Uterus (tissue), 2 donors: Measurements from ENCODE around the gene SMG9.

Experiments
- CTCF ChIP-seq, 4 experiments: fragments of 200-600 bp in 2 of 4; fragments of 450-650 bp in 2 of 4; sonication (generic) in 2 of 4; IDR thresholded peaks; one replicate each; pipeline ENCODE4 v1.5.1; 2016 to 2019; ENCODE audit warnings: antibody characterized with exemption in 4 of 4, mild to moderate bottlenecking in 2 of 4, moderate library complexity in 1 of 4
- POLR2A ChIP-seq, 2 donors: fragments of 450-650 bp; IDR thresholded peaks; one replicate each; pipeline ENCODE4 v1.6.1; 2016; ENCODE audit warnings: antibody characterized with exemption in 2 of 2, mild to moderate bottlenecking in 1 of 2, moderate library complexity in 1 of 2

DNA sequence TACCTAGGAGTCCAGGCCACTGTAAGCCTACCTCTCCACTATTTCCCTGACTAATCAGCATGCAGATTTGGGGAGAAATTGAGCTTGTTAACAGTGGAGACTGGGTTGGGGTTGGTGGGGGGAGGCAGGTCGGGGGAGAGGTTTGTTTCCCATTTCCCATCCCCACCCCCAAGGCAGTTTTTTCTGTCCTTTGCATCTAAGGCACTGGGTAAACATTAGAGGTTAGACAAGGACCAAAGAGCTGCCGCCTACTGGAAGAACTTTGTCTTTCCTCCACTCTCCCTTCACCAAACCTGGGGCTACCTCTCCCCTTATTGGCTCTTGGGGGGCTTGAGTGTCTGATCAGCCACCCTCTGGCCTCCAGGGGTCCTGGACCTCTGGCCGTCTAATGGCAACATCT lies 25.1 kb upstream of the SMG9 start:
- TF ChIP-seq CTCF (IDR thresholded peaks at IDR 0.05): no peak
- no peak for TF ChIP-seq POLR2A (IDR thresholded peaks at IDR 0.05)
